Pancreas (tissue), 10 donors: Measurements from ENCODE around the gene WNT7A. TPM values are rescaled to one million over a fixed set of nuclear protein-coding genes. Genes with fewer than 3 reads are reported as not detected.
"Not testable (repeated sequence)": the region's sequence is repeated elsewhere in the genome, so short reads cannot be mapped to it uniquely, and the experiment has no call there.

Experiments used
- ATAC-seq, 4 donors: fragments of 200-7000 bp; cut with Tn5 transposase; one replicate each; pipeline versions ENCODE4 v1.8.0 to v1.9.1; 2020; ENCODE audit warnings: mild to moderate bottlenecking in 4 of 4, moderate library complexity in 4 of 4
- DNase-seq, 6 donors: peaks; one replicate each; pipeline ENCODE4 v3.0.0-alpha.2; 2020
- FAIRE-seq: peaks from 2 replicates; lab custom pipeline; 2012; peaks lifted over from hg19 to GRCh38; lab: Jason Lieb, UNC
- H3K27ac ChIP-seq, 4 donors: fragments of 200-600 bp; sonication (generic); 1 replicate in 3 of 4; 2 replicates in 1 of 4; pipeline versions ENCODE4 v1.5.0 to v1.8.0; 2020
- H3K27me3 ChIP-seq, 4 donors: fragments of 200-600 bp; one replicate each; pipeline ENCODE4 v1.8.0; 2021
- H3K36me3 ChIP-seq, 3 donors: fragments of 200-600 bp; sonication (generic) in 1 of 3; one replicate each; pipeline versions ENCODE4 v1.5.0 to v1.8.0; 2020 to 2021
- H3K4me1 ChIP-seq, 3 donors: fragments of 200-600 bp; one replicate each; pipeline ENCODE4 v1.8.0; 2021
- H3K4me3 ChIP-seq, 4 donors: fragments of 200-600 bp; sonication (generic) in 2 of 4; one replicate each; pipeline versions ENCODE4 v1.5.0 to v1.8.0; 2020 to 2021
- H3K9me3 ChIP-seq, 4 donors: fragments of 200-600 bp; one replicate each; pipeline ENCODE4 v1.8.0; 2021
- WGBS, 2 donors: extraction: QIAGEN DNeasy Blood & Tissue Kit; methylation state at CpG; one replicate each; pipeline ENCODE4 v1.1.7; 2013; 5-methylcytosine and 5-hydroxymethylcytosine counted together
- intact Hi-C, 3 donors: fragments of 100-400 bp; cut with DNase I; formaldehyde crosslinking; loops; one replicate each; pipeline versions ENCODE4 v1.11.1 to v1.14.2; 2022
- polyA plus RNA-seq, 2 donors: library from polyadenylated mRNA; stranded (reverse); fragments of 200-250 nt; gene quantifications; one replicate each; pipeline ENCODE4 v1.2.3, GENCODE V29; 2013
- total RNA-seq, 6 donors: library from RNA; stranded (reverse); fragmentation: NEBNext Ultra II Directional in 4 of 6; extraction: Animal tissue kit (Norgen Biotek cat#: 25700) in 4 of 6; gene quantifications; one replicate each; pipeline versions ENCODE4 v1.2.1 to v1.2.4, GENCODE V29; 2021 to 2023
- TF ChIP-seq, protein P1 (sequence below), 4 donors: fragments of 200-600 bp; sonication (generic) in 3 of 4; IDR thresholded peaks; one replicate each; pipeline versions ENCODE4 v1.5.0 to v1.8.0; 2021; ENCODE audit warnings: antibody characterized with exemption in 4 of 4
- donor health status: healthy with polysubstance abuse.
- donor health status: DM: no; HTN: no; CAD: no; lungs with moderate emphysema.
- donor health status: DM: no; HTN: no; CAD: no.
- donor health status: control.
- donor health status: control.
- donor health status: Bipolar disorder and iron deficiency.
- donor health status: DM: yes; HTN: yes; CAD: no.
- donor health status: DM: no; HTN: no; CAD: no.
- donor health status: DM: no; HTN: no; CAD: no.
- donor health status: DM: yes; HTN: yes; CAD: no.

Gene WNT7A
- total and polyA plus RNA-seq, 8 donors = 0.04 to 0.31 (median 0.09) TPM; not detected in 1

- DNase-seq = no peak
- H3K9me3 ChIP-seq = no peaks in the 10 kb centered on the region
- no peak for FAIRE-seq
- WGBS, 2 donors = 79 to 94% methylated on average over 1 of the region's 1 CpG
- no peaks in the 10 kb centered on the region for H3K4me1 ChIP-seq
- no peaks in the 10 kb centered on the region for H3K36me3 ChIP-seq
- peaks cover 0 to 3% (median 0%) of the 10 kb centered on the region in 4 donors for H3K27me3 ChIP-seq
- ATAC-seq = no peak
- H3K27ac ChIP-seq = no peak overlapping the region
- intact Hi-C loops = no loop called here
- TF ChIP-seq, protein P1, sequence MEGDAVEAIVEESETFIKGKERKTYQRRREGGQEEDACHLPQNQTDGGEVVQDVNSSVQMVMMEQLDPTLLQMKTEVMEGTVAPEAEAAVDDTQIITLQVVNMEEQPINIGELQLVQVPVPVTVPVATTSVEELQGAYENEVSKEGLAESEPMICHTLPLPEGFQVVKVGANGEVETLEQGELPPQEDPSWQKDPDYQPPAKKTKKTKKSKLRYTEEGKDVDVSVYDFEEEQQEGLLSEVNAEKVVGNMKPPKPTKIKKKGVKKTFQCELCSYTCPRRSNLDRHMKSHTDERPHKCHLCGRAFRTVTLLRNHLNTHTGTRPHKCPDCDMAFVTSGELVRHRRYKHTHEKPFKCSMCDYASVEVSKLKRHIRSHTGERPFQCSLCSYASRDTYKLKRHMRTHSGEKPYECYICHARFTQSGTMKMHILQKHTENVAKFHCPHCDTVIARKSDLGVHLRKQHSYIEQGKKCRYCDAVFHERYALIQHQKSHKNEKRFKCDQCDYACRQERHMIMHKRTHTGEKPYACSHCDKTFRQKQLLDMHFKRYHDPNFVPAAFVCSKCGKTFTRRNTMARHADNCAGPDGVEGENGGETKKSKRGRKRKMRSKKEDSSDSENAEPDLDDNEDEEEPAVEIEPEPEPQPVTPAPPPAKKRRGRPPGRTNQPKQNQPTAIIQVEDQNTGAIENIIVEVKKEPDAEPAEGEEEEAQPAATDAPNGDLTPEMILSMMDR (IDR thresholded peaks at IDR 0.05) = no peak
- H3K4me3 ChIP-seq = no peak overlapping the region
Measured at GRCh38 chr3:13860001-13860400, 19.9 kb downstream of the WNT7A start.

DNA sequence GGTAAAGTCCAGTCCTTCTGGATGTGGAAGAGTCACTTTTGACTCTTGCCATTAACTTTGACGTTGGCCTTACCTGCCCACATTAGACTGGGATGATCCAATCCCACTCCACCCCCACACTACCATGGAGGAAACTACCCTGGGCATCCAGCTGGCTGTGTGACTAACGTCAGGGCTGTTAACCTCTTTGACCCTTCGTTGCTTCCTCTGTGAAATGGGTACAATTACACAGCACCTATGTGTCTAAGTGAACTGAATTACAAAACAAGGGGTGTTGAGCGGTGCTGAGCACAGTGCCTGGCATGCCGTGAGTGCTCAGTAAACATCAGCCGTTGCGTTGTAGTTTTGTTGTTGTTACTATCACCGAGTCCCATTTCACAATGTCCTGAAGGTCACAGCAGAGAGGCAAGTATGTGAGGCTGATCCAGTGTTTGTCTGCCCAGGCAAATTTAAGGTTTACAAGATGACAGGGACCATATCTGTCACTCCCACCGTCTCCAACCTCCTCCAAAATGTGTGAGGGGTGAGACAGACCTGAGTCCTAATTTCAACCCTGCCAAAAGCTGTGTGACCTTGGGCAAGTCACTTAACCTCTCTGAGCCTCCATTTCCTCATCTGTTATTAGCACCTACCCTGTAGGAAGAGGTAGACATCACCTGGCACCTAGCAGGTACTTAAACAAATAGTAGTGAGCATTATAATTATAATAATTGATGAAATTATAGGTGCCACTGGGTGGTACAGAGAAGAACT lies 20.9 kb downstream of the WNT7A start:
- Histone ChIP-seq H3K4me1 (no peaks in the 10 kb centered on the region), H3K27me3 (peaks cover 0 to 3% (median 0%) of the 10 kb centered on the region in 4 donors), H3K36me3 (no peaks in the 10 kb centered on the region), H3K4me3 (no peak overlapping the region), H3K27ac (no peak overlapping the region), H3K9me3 (no peaks in the 10 kb centered on the region)
- WGBS, 2 donors = 45 to 55% methylated on average over 9 of the region's 9 CpGs
- ATAC-seq = no peak
- no peak for DNase-seq
- intact Hi-C loops = no loop called here
- TF ChIP-seq, protein P1 (IDR thresholded peaks at IDR 0.05) = no peak
- FAIRE-seq = no peak

- H3K27ac ChIP-seq = no peak overlapping the region
- no peaks in the 10 kb centered on the region for H3K36me3 ChIP-seq
- H3K27me3 ChIP-seq = peaks cover 0 to 3% (median 0%) of the 10 kb centered on the region in 4 donors
- no peaks in the 10 kb centered on the region for H3K9me3 ChIP-seq
- FAIRE-seq (no peak), DNase-seq (peak in 1 of 6 donors; percentile 28), ATAC-seq (no peak)
- intact Hi-C loops = no loop called here
- TF ChIP-seq, protein P1 (IDR thresholded peaks at IDR 0.05) = no peak
- 42 to 44% methylated on average over 6 of the region's 6 CpGs for WGBS, 2 donors
- H3K4me3 ChIP-seq = no peak overlapping the region
- no peaks in the 10 kb centered on the region for H3K4me1 ChIP-seq
Measured at GRCh38 chr3:13857702-13858380, 22.0 kb downstream of the WNT7A start.

DNA sequence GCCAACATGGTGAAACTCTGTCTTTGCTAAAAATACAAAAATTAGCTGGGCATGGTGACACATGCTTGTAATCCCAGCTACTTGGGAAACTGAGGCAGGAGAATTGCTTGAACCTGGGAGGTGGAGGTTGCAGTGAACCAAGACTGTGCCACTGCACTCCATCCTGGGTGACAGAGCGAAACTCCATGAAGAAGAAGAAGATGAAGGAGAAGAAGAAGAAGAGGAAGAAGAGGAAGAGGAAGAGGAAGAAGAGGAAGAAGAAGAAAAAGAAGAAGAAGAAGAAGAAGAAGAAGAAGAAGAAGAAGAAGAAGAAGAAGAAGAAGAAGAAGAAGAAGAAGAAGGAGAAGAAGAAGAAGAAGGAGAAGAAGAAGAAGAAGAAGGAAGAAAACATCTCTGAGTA lies 23.2 kb downstream of the WNT7A start:
- H3K27me3 ChIP-seq, ATAC-seq, H3K4me1 ChIP-seq, FAIRE-seq, H3K36me3 ChIP-seq, H3K9me3 ChIP-seq, DNase-seq, H3K4me3 ChIP-seq, H3K27ac ChIP-seq, intact Hi-C loops: not testable (repeated sequence)
- WGBS, 2 donors = 74 to 76% methylated on average over 1 of the region's 1 CpG

DNA sequence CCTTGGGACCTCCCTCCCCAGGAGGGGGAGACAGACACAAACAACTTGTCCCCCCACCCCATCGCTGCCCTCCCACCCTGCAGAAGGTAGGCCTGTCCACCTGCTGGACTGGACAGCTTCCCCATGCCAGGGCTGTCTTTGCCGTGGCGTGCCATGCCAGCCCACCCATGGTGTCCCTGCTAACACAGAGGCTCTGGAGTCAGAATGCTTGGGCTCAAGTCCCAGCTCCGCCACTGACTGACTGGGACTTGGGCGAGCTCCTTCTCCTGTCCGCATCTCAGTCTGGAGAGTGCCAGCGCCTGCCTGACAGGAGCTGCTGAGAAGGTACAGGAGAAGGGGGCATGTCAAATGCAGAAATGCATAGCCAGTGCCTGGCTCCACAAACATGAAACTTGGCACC lies 23.9 kb downstream of the WNT7A start:
- no peak for DNase-seq
- no peak for FAIRE-seq
- Histone ChIP-seq H3K27me3 (peaks cover 0 to 3% (median 0%) of the 10 kb centered on the region in 4 donors), H3K9me3 (no peaks in the 10 kb centered on the region), H3K4me1 (no peaks in the 10 kb centered on the region), H3K4me3 (no peak overlapping the region), H3K27ac (no peak overlapping the region), H3K36me3 (no peaks in the 10 kb centered on the region)
- intact Hi-C loops = no loop called here
- TF ChIP-seq, protein P1 (IDR thresholded peaks at IDR 0.05) = no peak
- no peak for ATAC-seq
- 77 to 81% methylated on average over 6 to 7 of the region's 7 CpGs for WGBS, 2 donors
